Transverse colon (tissue), 4 donors: ENCODE results near the gene MBNL1. TPM values are rescaled to one million over a fixed set of nuclear protein-coding genes. Genes with fewer than 3 reads are reported as not detected.

Experiments used
- DNase-seq: peaks from one replicate; pipeline ENCODE4 v3.0.0-alpha.2; 2019
- H3K27ac ChIP-seq, 4 donors: fragments of 200-600 bp; sonication (generic); 2 replicates each; pipeline ENCODE4 v1.5.1; 2016 to 2018; ENCODE audit warnings: inconsistent platforms in 4 of 4
- H3K27me3 ChIP-seq: fragments of 200-600 bp; sonication (generic); 2 replicates; pipeline ENCODE4 v1.5.1; 2017; ENCODE audit warnings: inconsistent platforms
- H3K36me3 ChIP-seq, 4 donors: fragments of 200-600 bp; sonication (generic); 2 replicates each; pipeline ENCODE4 v1.5.1; 2017 to 2019; ENCODE audit warnings: inconsistent platforms in 4 of 4
- H3K4me1 ChIP-seq, 4 donors: fragments of 200-600 bp; sonication (generic); 2 replicates each; pipeline ENCODE4 v1.5.1; 2017 to 2020; ENCODE audit warnings: inconsistent platforms in 4 of 4
- H3K4me3 ChIP-seq, 4 donors: fragments of 200-600 bp; sonication (generic); 1 replicate in 1 of 4; 2 replicates in 3 of 4; pipeline versions ENCODE4 v1.5.1 to v1.6.1; 2017 to 2019; ENCODE audit warnings: inconsistent platforms in 4 of 4
- H3K9me3 ChIP-seq, 2 donors: fragments of 200-600 bp; sonication (generic); 2 replicates each; pipeline ENCODE4 v1.5.1; 2017 to 2019; ENCODE audit warnings: inconsistent platforms in 2 of 2
- EP300 ChIP-seq: sonication (generic); formaldehyde crosslinking; IDR thresholded peaks from one replicate; pipeline ENCODE4 v1.6.1; 2017; ENCODE audit warnings: antibody characterized with exemption, low read depth
- POLR2A ChIP-seq: fragments of 450-650 bp; IDR thresholded peaks from one replicate; pipeline ENCODE4 v1.6.1; 2016; ENCODE audit warnings: antibody characterized with exemption, mild to moderate bottlenecking, moderate library complexity
- POLR2AphosphoS5 ChIP-seq, 3 donors: sonication (generic); formaldehyde crosslinking; IDR thresholded peaks; one replicate each; pipeline ENCODE4 v1.6.1; 2016; ENCODE audit warnings: antibody characterized with exemption in 3 of 3
- WGBS, 2 donors: methylation state at CpG; one replicate each; pipeline ENCODE4 v1.1.5; 2018; ENCODE audit warnings: low coverage in 1 of 2; 5-methylcytosine and 5-hydroxymethylcytosine counted together
- in situ Hi-C, 4 donors: fragments of 200-750 bp; cut with MboI; loops; one replicate each; pipeline versions ENCODE4 v1.15.0 to v1.15.1; 2017; ENCODE audit warnings: low sequenced_read_pairs in 3 of 4, low pct_ligation_motif_present in 1 of 4, low pct_unique_long_range_greater_than_20kb in 1 of 4
- intact Hi-C: fragments of 100-400 bp; cut with DNase I; formaldehyde crosslinking; loops from one replicate; pipeline ENCODE4 v1.15.1; 2023; ENCODE audit warnings: low total_unique reads
- total RNA-seq, 4 donors: library from RNA; depleted of rRNA; stranded (reverse); fragments of >200 nt; gene quantifications; one replicate each; pipeline ENCODE4 v1.1.0, GENCODE V29; 2016
- TF ChIP-seq, protein P1 (sequence below), 5 experiments: fragments of 200-600 bp in 3 of 5; fragments of 450-650 bp in 2 of 5; sonication (generic) in 3 of 5; IDR thresholded peaks; 1 replicate in 2 of 5; 2 replicates in 3 of 5; pipeline ENCODE4 v1.5.1; 2016 to 2017; ENCODE audit warnings: antibody characterized with exemption in 5 of 5, inconsistent platforms in 3 of 5, mild to moderate bottlenecking in 2 of 5, moderate library complexity in 1 of 5

The MBNL1 gene
- total RNA-seq, 4 donors from 2014 or later: 232 to 658 (median 509) TPM

DNA sequence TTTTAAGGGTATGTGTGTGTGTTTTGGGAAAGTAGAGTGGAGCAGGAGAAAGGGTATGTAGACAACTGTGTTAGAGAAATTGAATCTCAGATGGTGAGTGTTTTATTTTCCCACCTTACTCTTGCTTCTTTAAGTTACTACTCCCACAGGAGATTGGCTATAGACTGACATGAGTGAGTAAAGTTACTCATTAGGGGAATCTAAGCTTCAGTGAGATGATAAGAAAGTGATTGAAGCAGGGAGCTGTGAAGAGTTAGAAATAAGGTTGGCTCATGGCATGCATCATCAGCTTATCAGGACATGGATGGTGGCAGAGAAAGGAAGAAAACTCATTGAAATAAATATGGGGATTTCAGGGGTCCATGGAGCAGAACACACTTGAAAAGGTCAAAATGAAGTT is 88.9 kb downstream of the MBNL1 start:
- Histone ChIP-seq H3K36me3 (no peaks in the 10 kb centered on the region), H3K4me1 (peaks cover 4 to 54% (median 11%) of the 10 kb centered on the region in 4 donors), H3K27me3 (no peaks in the 10 kb centered on the region), H3K4me3 (no peak overlapping the region), H3K27ac (peak overlapping the region in 1 of 4 donors; percentile 7), H3K9me3 (no peaks in the 10 kb centered on the region)
- TF ChIP-seq POLR2A: no peak
- TF ChIP-seq POLR2AphosphoS5 (IDR thresholded peaks at IDR 0.05): no peak
- TF ChIP-seq EP300: no peak
- TF ChIP-seq, protein P1, sequence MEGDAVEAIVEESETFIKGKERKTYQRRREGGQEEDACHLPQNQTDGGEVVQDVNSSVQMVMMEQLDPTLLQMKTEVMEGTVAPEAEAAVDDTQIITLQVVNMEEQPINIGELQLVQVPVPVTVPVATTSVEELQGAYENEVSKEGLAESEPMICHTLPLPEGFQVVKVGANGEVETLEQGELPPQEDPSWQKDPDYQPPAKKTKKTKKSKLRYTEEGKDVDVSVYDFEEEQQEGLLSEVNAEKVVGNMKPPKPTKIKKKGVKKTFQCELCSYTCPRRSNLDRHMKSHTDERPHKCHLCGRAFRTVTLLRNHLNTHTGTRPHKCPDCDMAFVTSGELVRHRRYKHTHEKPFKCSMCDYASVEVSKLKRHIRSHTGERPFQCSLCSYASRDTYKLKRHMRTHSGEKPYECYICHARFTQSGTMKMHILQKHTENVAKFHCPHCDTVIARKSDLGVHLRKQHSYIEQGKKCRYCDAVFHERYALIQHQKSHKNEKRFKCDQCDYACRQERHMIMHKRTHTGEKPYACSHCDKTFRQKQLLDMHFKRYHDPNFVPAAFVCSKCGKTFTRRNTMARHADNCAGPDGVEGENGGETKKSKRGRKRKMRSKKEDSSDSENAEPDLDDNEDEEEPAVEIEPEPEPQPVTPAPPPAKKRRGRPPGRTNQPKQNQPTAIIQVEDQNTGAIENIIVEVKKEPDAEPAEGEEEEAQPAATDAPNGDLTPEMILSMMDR (IDR thresholded peaks at IDR 0.05): no peak
- in situ Hi-C loops (no loop called here), intact Hi-C loops (no loop called here)
- DNase-seq: no peak

DNA sequence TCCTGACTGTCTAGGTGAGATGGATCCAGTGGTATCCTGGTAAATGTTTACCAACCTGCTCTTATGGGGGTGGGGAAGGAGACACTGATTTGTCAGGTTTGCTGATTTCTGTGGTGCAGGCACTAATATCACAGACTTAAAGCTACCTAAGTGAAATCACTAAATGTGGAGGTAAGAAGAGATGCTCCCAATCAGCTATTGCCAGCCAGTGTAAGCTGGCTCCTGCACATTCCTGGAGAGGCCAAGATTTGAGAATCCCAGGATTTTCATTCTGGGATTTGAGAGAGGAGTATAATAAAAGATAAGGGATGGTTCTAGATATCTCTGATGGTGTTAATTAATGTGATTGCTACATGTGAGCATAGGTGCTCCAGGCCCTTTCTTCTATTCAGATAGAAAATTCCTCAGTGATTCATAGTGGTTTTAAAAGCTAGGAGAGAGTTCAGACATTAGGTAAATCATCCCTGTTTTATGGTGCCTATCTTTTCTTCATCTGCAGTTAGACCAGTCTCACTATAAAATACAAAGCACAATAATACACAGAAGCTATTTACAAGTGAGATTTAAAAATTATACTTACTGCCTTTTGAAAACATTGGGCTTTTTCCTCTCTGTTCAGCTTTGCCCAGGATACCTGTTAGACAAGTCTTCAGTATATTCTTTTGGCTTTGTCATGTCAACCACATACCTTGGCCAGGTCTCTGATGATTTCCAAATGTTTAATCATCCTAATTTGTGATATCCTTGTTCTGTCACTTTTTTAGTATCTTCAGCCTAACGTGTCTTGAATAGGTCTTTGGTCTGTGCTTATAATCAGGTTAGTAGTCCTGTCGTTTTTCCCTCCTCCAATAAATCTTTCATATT is 90.9 kb downstream of the MBNL1 start:
- Histone ChIP-seq H3K4me1 (peaks cover 7 to 72% (median 16%) of the 10 kb centered on the region in 4 donors), H3K9me3 (no peaks in the 10 kb centered on the region), H3K27me3 (no peaks in the 10 kb centered on the region), H3K36me3 (no peaks in the 10 kb centered on the region), H3K27ac (peak overlapping the region in 2 of 4 donors; percentile 14 to 27), H3K4me3 (no peak overlapping the region)
- no peak for TF ChIP-seq EP300
- no peak for DNase-seq
- in situ Hi-C loops: no loop called here
- WGBS, 2 donors: 37 to 51% methylated on average over 2 of the region's 2 CpGs
- intact Hi-C loops: no loop called here

GRCh38 chr3:152360302-152360701 is 91.6 kb downstream of the MBNL1 start:
- intact Hi-C loops (no loop called here), in situ Hi-C loops (no loop called here)
- TF ChIP-seq, protein P1 (IDR thresholded peaks at IDR 0.05): no peak
- TF ChIP-seq POLR2AphosphoS5 (IDR thresholded peaks at IDR 0.05): no peak
- no peak for TF ChIP-seq EP300
- no peak for TF ChIP-seq POLR2A
- Histone ChIP-seq H3K27me3 (no peaks in the 10 kb centered on the region), H3K4me1 (peaks cover 12 to 79% (median 18%) of the 10 kb centered on the region in 4 donors), H3K9me3 (no peaks in the 10 kb centered on the region), H3K27ac (peak overlapping the region in 2 of 4 donors; percentile 14 to 27), H3K4me3 (no peak overlapping the region), H3K36me3 (no peaks in the 10 kb centered on the region)
- WGBS, 2 donors: 52 to 59% methylated on average over 2 of the region's 2 CpGs
- DNase-seq: no peak

DNA sequence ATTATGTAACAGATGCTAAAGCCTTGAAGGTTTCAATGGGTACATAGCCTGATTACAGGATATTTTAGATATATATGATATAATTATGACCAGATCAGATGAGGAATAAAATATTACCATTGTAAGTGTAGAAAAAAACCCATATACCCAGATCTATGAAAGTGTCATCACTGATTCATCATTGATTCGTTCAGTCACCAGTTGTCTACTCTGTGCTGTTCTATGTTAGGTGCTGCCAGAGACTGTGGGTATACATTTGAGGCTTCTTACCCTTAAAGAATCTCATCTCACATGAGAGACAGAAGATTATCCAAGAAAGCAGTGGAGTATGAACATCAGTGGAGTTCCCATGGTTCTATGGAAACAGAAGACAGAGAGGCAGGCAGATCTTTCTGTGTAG is 92.2 kb downstream of the MBNL1 start:
- peaks cover 12 to 81% (median 23%) of the 10 kb centered on the region in 4 donors for H3K4me1 ChIP-seq
- H3K4me3 ChIP-seq: no peak overlapping the region
- 82% methylated on average over 1 of the region's 1 CpG; no CpG with 5 or more reads in 1 of the 2 donors for WGBS, 2 donors
- in situ Hi-C loops (no loop called here), intact Hi-C loops (no loop called here)
- TF ChIP-seq EP300 (no peak), POLR2AphosphoS5 (IDR thresholded peaks at IDR 0.05) (no peak)
- no peaks in the 10 kb centered on the region for H3K9me3 ChIP-seq
- H3K27ac ChIP-seq: peak overlapping the region in 1 of 4 donors; percentile 20
- H3K36me3 ChIP-seq: no peaks in the 10 kb centered on the region
- DNase-seq: no peak
- H3K27me3 ChIP-seq: no peaks in the 10 kb centered on the region

DNA sequence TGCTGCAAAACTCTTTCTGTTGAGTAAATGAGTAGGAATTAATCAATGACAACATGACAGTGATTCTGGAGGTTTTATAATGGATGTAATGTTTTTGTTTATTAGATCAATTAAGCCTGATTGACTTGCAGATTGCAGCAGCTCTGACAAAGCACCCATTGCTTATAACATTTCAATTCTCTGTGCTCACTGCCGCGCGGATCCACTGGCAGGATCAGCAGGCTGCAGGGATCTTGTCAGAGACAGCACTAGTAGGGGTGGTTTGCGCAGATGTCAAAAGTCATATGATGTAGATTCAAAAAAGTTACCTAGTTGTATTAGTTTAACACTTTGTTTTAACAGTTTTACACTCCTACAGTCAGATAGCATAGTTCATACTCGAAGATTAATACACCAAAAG is 93.4 kb downstream of the MBNL1 start:
- peaks cover 12 to 79% (median 23%) of the 10 kb centered on the region in 4 donors for H3K4me1 ChIP-seq
- TF ChIP-seq POLR2A: no peak
- TF ChIP-seq, protein P1 (IDR thresholded peaks at IDR 0.05): no peak
- TF ChIP-seq POLR2AphosphoS5 (IDR thresholded peaks at IDR 0.05): no peak
- TF ChIP-seq EP300: no peak

More for the DNA sequence above, 93.4 kb downstream of the MBNL1 start:
- intact Hi-C loops: no loop called here
- DNase-seq: no peak
- H3K9me3 ChIP-seq: no peaks in the 10 kb centered on the region
- 80 to 89% methylated on average over 4 to 5 of the region's 5 CpGs for WGBS, 2 donors
- no peaks in the 10 kb centered on the region for H3K36me3 ChIP-seq
- H3K27me3 ChIP-seq: no peaks in the 10 kb centered on the region
- in situ Hi-C loops: no loop called here
- no peak overlapping the region for H3K27ac ChIP-seq
- no peak overlapping the region for H3K4me3 ChIP-seq
